ENCODE results near the gene FAM171A2.

The FAM171A2 gene

GRCh38 chr17:44324092-44324570 is 39.5 kb downstream of the FAM171A2 start:
- Histone ChIP-seq H3K27ac (ENCODE audit: low read length) (peak overlapping the region; percentile 31; the same call in 1 of the 2 replicates), H3K36me3 (replicated peaks; ENCODE audit: insufficient read depth, low read length) (no peaks in the 10 kb centered on the region; the same call in 1 of the 2 replicates), H3K9ac (ENCODE audit: low read length) (peak overlapping the region; percentile 91), H3K9me2 (replicated peaks; ENCODE audit: insufficient read depth, low read length) (no peaks in the 10 kb centered on the region), H3K27me3 (replicated peaks; ENCODE audit: insufficient read depth, low read length) (no peaks in the 10 kb centered on the region), H3K9me3 (replicated peaks; ENCODE audit: insufficient read depth, low read length) (no peaks in the 10 kb centered on the region), H3K79me2 (ENCODE audit: low read length) (peaks cover 22% of the 10 kb centered on the region), H3K4me3 (ENCODE audit: low read length) (peak overlapping the region; percentile 100), H3F3A (ENCODE audit: insufficient read depth, low read length) (peaks cover 26% of the 10 kb centered on the region), H3K4me2 (ENCODE audit: low read depth, low read length) (peak overlapping the region; percentile 99), H3K4me1 (ENCODE audit: low read length) (peaks cover 3% of the 10 kb centered on the region; the same call in 1 of the 2 replicates), H4K20me1 (ENCODE audit: insufficient read depth, low read length) (no peaks in the 10 kb centered on the region), H2AFZ (ENCODE audit: low read length) (peak overlapping the region; percentile 58)
- DNase-seq = no peak
- no peak for TF ChIP-seq CTCF (IDR thresholded peaks at IDR 0.05; ENCODE audit: low read length)
- TF ChIP-seq EZH2 (optimal IDR thresholded peaks at IDR 0.05; ENCODE audit: low read depth, low read length) = no peak
- TF ChIP-seq EZH2phosphoT487 (IDR thresholded peaks at IDR 0.05; ENCODE audit: low read length) = no peak

DNA sequence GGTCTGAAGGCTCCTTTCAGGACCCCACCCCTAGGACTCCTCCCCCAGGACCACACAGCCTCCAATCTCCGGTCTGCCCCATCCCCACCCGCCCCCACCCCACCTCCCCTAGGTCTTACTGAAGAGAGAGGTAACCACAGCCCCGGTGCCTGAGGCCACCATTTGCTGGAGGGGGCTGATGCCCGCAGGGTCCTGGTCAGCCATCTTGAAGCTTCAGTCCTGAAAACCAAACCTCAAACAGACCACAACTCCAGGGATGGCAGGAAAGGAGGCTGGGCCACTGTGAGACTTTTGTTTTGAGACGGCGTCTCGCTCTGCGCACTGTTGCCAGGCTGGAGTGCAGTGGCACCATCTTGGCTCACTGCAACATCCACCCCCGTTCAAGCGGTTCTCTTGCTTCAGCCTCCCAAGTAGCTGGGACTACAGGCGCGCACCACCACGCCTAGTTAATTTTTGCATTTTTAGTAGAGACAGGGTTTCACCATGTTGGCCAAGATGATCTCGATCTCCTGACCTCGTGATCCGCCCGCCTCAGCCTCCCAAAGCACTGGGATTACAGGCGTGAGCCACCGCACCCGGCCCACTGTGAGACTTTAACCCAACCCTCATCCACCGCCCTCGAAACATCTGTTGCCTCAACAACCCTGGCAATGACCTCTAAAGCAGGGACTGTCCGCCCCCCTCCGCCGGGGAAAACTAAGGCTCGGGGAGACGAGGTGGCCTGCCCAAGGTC is 40.1 kb downstream of the FAM171A2 start:
- Histone ChIP-seq H4K20me1 (ENCODE audit: insufficient read depth, low read length) (no peaks in the 10 kb centered on the region), H2AFZ (ENCODE audit: low read length) (no peak overlapping the region), H3K36me3 (replicated peaks; ENCODE audit: insufficient read depth, low read length) (no peaks in the 10 kb centered on the region; the same call in 1 of the 2 replicates), H3F3A (ENCODE audit: insufficient read depth, low read length) (peaks cover 23% of the 10 kb centered on the region), H3K9me3 (replicated peaks; ENCODE audit: insufficient read depth, low read length) (no peaks in the 10 kb centered on the region), H3K27ac (ENCODE audit: low read length) (no peak overlapping the region), H3K4me2 (ENCODE audit: low read depth, low read length) (peak overlapping the region; percentile 99), H3K9ac (ENCODE audit: low read length) (peak overlapping the region; percentile 91), H3K4me1 (ENCODE audit: low read length) (peaks cover 3% of the 10 kb centered on the region; the same call in 1 of the 2 replicates), H3K27me3 (replicated peaks; ENCODE audit: insufficient read depth, low read length) (no peaks in the 10 kb centered on the region), H3K4me3 (ENCODE audit: low read length) (peak overlapping the region; percentile 100), H3K79me2 (ENCODE audit: low read length) (peaks cover 22% of the 10 kb centered on the region), H3K9me2 (replicated peaks; ENCODE audit: insufficient read depth, low read length) (no peaks in the 10 kb centered on the region)
- DNase-seq = no peak
- TF ChIP-seq CTCF (IDR thresholded peaks at IDR 0.05; ENCODE audit: low read length) (no peak), EZH2 (optimal IDR thresholded peaks at IDR 0.05; ENCODE audit: low read depth, low read length) (no peak), EZH2phosphoT487 (IDR thresholded peaks at IDR 0.05; ENCODE audit: low read length) (no peak)

DNA sequence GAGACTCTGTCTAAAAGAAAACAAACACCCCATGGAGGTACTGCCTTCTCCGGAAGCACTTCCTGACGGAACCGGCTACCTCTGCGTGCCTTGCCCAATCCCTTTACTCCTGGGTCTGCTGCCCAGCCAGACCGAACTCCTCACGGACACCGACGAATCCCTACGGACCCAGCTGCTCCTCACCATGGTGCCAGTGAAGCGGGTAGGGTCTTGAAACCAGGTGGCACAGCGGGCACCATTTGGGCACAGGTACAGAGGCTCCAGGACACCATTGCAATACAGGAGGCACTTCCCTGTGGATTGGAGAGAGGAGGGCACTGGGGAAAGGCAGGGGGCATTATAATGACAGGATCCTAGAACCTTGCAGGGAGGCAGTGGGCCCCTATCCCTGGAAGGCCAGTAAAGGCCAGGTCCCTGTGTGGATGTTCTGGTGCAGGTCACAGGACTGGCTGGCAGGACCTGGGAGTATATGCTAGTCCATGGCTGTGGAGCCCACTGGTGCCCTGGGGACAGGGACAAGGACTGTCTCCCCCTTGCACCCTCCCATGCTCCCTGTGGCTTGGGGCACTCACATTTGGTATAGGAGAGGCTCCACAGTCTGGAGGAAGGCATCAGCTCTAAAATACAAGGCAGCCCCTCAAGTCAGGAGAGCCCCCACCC is 41.3 kb downstream of the FAM171A2 start:
- H4K20me1 ChIP-seq (ENCODE audit: insufficient read depth, low read length) = no peaks in the 10 kb centered on the region
- TF ChIP-seq CTCF (IDR thresholded peaks at IDR 0.05; ENCODE audit: low read length) (no peak), EZH2phosphoT487 (IDR thresholded peaks at IDR 0.05; ENCODE audit: low read length) (no peak), EZH2 (optimal IDR thresholded peaks at IDR 0.05; ENCODE audit: low read depth, low read length) (no peak)

More for the DNA sequence above, 41.3 kb downstream of the FAM171A2 start:
- Histone ChIP-seq H2AFZ (ENCODE audit: low read length) (no peak overlapping the region), H3K27me3 (replicated peaks; ENCODE audit: insufficient read depth, low read length) (no peaks in the 10 kb centered on the region), H3F3A (ENCODE audit: insufficient read depth, low read length) (peaks cover 23% of the 10 kb centered on the region), H3K4me1 (ENCODE audit: low read length) (peaks cover 3% of the 10 kb centered on the region; the same call in 1 of the 2 replicates), H3K4me2 (ENCODE audit: low read depth, low read length) (no peak overlapping the region), H3K79me2 (ENCODE audit: low read length) (peaks cover 22% of the 10 kb centered on the region), H3K9me2 (replicated peaks; ENCODE audit: insufficient read depth, low read length) (no peaks in the 10 kb centered on the region), H3K4me3 (ENCODE audit: low read length) (no peak overlapping the region), H3K9ac (ENCODE audit: low read length) (no peak overlapping the region), H3K36me3 (replicated peaks; ENCODE audit: insufficient read depth, low read length) (no peaks in the 10 kb centered on the region; the same call in 1 of the 2 replicates), H3K27ac (ENCODE audit: low read length) (no peak overlapping the region), H3K9me3 (replicated peaks; ENCODE audit: insufficient read depth, low read length) (no peaks in the 10 kb centered on the region)
- no peak for DNase-seq
